IPS DF 19.7 (cell line): ENCODE data around the gene VWA8.
"Not testable (repeated sequence)": the region's sequence is repeated elsewhere in the genome, so short reads cannot be mapped to it uniquely, and the experiment has no call there.

Experiments
- DNase-seq: peaks from one replicate; pipeline ENCODE4 v3.0.0-alpha.2; 2013; ENCODE audit warnings: low read depth, low spot score

Gene VWA8

DNA sequence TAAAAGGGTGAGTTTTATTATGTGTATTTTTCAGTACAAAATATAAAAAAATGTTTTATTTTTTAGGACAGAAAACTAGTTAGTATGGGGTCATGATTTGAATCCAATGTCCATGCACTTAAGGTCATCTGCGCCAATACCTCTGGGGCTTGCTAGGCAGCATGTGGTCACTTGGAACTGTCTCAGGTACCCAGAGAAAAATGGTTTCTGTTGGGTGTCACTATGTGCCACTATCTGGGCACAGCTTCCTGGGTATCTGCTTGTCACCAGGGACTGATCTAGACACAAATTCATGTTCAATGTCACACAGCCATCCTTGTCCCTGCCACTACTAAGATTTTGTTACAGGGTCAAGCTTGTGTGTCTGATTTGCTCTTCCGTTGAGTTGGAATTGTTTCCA is 403.2 kb downstream of the VWA8 start:
- DNase-seq = no peak

DNA sequence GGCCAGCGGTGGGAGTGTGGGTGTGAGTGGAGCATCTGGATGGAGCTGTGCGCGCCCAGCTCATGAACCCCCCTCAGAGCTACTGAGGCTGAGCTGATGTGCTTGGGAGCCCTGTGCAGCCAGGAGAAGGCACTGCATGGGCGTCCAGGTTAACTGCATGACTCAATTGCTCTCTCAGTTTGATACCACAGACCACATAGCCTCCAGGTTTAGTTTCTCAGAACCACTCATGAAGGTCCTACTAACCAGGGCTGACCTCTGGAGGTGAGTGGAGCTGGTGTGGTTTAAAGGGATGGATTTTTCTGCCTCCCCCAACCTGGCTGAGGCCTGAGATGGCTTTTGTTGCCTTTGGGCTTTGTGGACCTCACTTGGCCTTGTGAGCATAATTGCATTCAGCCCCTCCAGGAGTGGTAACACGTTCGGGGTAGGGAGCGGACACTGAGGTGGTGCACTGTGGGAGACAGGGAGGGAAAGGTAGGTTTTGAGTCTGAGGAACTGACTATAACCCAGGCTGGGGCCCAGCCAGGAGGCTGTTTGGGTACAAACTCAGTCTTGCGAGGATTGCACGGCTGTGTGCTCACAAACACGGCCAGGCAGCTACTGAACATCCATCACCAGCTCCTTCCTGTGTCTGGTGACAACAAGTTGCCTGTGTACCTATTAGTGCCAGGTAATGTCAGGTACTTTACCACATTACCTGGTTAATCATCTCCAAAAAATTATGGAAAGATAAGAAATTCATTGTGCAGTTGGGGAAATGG is 406.1 kb downstream of the VWA8 start:
- no peak for DNase-seq

GRCh38 chr13:41554180-41554579 is 406.7 kb downstream of the VWA8 start:
- no peak for DNase-seq

DNA sequence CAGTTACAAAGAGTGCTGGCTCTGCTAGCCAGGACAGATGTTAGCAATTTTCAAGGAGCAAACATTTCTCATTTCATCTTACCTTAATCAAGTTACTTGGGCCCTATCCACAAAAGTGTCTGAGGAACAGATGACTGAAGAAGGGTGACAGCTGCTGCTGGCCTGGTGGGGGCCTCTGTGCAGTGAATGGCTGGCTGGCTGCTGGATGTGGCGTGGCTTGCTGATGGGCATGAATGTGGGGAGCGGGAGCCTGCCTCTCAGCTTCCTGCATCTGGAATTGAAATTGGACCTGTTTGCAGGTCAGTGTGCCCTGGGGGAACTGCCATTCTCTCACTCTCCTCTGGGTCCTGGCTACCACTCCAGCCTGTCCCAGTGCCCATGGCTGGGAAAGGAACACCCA is 408.9 kb downstream of the VWA8 start:
- DNase-seq = no peak

DNA sequence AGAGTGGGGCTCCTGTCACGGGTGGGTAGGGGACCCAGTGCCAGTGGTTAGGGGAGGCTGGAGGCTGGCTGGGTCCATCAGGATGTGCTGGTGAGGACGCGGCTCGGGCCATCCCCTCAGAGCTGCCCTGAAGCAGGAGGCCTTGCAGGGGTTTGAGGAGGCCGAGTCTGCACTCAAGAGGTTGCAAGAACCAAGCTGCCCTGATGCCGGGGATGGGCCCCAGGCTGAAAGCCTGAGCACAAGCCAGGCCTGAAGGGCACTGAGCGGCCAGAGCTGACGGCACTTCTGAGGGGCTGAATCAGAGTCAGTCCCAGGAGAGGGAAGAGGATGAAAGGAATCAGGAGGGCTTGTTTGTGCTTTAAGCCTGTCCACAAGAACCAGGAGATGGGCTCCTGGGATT is 410.6 kb downstream of the VWA8 start:
- DNase-seq = no peak

- no peak for DNase-seq
Measured at GRCh38 chr13:41549491-41549890, 411.4 kb downstream of the VWA8 start.

DNA sequence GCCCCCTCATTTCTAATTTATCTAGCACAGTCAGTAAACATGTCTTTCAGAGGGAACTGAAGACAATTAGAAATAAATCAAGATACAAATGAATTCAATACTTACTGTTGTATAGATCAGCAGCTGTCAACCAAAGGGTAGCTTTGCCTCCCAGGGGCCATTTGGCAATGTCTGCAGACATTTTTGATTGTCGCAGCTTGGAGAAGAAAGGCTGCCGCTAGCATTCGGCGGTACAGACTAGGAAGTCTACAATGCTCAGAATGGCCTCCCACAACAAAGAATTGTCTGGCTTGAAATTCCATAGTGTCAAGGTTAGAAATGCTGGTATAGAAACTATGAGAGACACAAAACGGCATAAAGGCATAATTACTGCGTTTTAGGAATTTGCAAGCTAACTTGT is 412.0 kb downstream of the VWA8 start:
- no peak for DNase-seq

- DNase-seq = no peak
Measured at GRCh38 chr13:41548031-41548430, 412.9 kb downstream of the VWA8 start.

DNA sequence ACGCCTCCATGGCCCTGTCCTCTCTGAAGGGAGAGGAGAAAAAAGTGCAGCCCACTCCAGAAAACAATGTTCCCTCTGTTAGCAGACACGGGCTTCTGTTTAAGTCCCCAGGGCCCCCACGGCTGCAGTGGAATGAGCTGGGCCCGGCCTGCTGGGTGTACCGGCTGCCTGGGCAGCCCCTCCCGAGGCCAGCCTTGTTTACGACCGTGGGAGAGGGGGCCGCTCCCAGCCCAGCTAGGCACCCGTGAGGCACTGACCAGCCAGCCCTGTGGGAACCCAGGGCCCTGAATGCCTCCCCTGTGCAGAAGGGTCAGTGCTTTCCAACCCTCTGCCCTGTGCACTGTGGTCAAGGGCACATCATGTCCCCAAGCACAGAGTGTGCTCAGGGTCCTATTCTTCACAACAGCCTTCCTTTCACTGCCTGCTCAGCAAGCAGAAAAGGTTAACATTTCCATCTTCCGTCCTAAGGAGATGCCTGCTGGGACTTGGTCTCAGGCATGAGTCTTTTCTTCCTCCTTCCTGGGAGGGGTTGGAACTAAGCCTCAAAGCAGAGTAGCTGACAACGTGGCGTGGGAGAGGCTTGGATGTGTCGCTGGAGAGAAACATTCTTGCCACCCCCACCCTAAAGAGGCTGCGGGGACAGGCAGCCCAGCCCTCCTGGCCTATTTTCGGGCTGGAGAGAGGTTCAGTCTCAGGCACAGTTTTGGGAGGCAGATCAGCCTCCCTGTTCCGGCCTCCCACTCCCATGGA is 413.5 kb downstream of the VWA8 start:
- no peak for DNase-seq

- no peak for DNase-seq
Measured at GRCh38 chr13:41546372-41547190, 414.3 kb downstream of the VWA8 start.

DNA sequence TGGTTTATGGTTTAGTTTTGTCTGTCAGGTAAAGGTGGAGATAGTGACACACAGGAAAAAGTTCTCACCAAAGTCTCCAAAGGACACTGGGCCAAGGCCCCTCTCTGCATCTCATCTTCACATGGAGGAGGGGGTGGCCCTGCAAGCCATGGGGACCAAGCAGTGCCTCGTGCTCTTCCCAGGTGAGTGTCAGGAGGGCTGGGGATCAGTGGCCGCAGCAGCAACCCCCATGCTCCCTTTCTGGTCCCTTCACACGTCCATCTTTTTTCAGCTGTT is 415.5 kb downstream of the VWA8 start:
- no peak for DNase-seq

- DNase-seq = no peak
Measured at GRCh38 chr13:41543664-41544300, 417.1 kb downstream of the VWA8 start.

DNA sequence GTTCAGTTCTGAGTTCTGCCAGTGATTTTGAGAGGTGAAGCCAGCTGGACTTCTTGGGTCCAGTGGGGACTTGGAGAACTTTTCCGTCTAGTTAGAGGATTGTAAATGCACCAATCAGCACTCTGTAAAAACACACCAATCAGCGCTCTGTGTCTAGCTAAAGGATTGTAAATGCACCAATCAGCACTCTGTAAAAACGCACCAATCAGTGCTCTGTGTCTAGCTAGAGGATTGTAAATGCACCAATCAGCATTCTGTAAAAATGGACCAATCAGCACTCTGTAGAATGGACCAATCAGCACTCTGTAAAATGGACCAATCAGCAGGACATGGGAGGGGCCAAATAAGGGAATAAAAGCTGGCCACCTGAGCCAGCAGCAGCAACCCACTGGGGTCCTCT is 418.1 kb downstream of the VWA8 start:
- DNase-seq = not testable (repeated sequence)

- DNase-seq = no peak
Measured at GRCh38 chr13:41542281-41542680, 418.6 kb downstream of the VWA8 start.

GRCh38 chr13:41541142-41541938 is 419.6 kb downstream of the VWA8 start:
- DNase-seq = no peak

GRCh38 chr13:41540240-41540639 is 420.7 kb downstream of the VWA8 start:
- DNase-seq = not testable (repeated sequence)

- DNase-seq = no peak
Measured at GRCh38 chr13:41533266-41534052, 427.4 kb downstream of the VWA8 start.

GRCh38 chr13:41528021-41528420 is 432.9 kb downstream of the VWA8 start:
- no peak for DNase-seq

DNA sequence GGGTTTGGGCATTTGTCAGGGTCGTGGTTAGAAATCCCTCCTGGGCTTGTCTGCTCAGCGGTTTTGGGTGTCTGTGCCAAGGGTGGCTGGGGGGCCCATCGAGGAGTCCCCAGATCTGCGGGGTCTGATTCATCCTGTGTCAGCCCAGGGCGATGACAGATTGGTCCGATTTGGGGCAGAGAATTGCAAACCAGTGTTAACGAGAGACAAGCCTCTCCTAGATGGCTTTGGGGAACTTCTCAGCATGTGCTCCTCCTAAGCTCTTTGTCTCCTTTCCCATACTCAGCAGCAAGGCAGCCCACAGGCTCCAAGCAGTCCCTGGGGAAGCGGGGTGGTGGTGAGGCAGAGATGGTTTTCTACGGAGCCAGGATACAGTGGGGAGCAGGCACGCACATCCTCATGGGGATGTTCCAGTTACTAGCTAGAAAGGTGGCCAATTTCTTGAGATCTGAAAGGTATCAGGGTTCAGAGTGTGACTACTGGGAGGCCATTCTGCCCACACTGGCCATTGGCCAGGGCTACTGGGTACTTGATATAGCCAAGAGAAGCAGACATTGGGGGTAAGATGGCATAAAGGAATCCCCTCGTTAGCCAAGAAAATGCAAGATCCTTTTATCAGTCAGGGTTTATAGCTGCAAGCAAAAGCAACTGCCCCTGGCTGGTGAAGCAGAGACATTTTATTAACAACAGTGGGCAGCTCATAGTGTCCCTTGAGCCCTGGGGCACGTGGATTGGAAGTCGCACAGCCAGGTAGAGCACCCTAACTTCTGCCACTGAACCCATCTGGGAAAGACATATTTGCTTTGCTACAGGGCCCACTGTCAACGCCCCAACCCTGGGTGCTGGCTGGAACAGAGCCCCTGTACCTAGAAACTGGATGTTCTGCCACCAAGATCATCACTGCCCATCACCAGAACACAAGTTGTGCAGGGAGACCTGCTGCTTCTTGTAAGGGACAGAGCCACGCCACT is 440.0 kb downstream of the VWA8 start:
- no peak for DNase-seq
